HepG2 (cell line): ENCODE measurements around the gene CCDC57. TPM values are rescaled to one million over a fixed set of nuclear protein-coding genes. Genes with fewer than 3 reads are reported as not detected.

ENCODE experiments used
- ADNP ChIP-seq: sonication (generic); formaldehyde crosslinking; IDR thresholded peaks from 2 replicates; pipeline ENCODE4 v1.4.0; 2020; ENCODE audit warnings: missing genetic modification reagents
- IRF2 ChIP-seq: IDR thresholded peaks from 2 replicates; pipeline ENCODE4 v1.6.1; 2018; ENCODE audit warnings: missing genetic modification reagents, missing compliant biosample characterization
- MAFG ChIP-seq: sonication (generic); formaldehyde crosslinking; IDR thresholded peaks from 2 replicates; pipeline ENCODE4 v1.5.1; 2020; ENCODE audit warnings: mild to moderate bottlenecking, missing genetic modification reagents
- NR2F1 ChIP-seq, 2 experiments: fragments of 450-650 bp in 1 of 2; formaldehyde crosslinking in 1 of 2; IDR thresholded peaks; 2 replicates each; pipeline versions ENCODE4 v1.5.0 to v1.6.1; 2016 to 2020; ENCODE audit warnings: mild to moderate bottlenecking in 1 of 2, missing compliant biosample characterization in 1 of 2, missing genetic modification reagents in 1 of 2, moderate library complexity in 1 of 2
- NR3C1 ChIP-seq: sonication (generic); formaldehyde crosslinking; IDR thresholded peaks from 2 replicates; pipeline ENCODE4 v1.4.0; 2020; ENCODE audit warnings: missing genetic modification reagents
- PHF5A ChIP-seq: IDR thresholded peaks from one replicate; pipeline ENCODE4 v1.6.1; 2018; ENCODE audit warnings: low read depth, missing genetic modification reagents; ENCODE audit not compliant: unreplicated experiment
- POLR2A ChIP-seq, 2 experiments: IDR thresholded peaks; 2 replicates each; pipeline ENCODE4 v1.6.1; 2011; ENCODE audit warnings: low read depth in 2 of 2, low read length in 2 of 2, mild to moderate bottlenecking in 1 of 2, moderate library complexity in 1 of 2; ENCODE audit not compliant: insufficient read depth in 1 of 2
- RARA ChIP-seq: IDR thresholded peaks from 2 replicates; pipeline ENCODE4 v1.6.1; 2016; ENCODE audit warnings: missing genetic modification reagents, missing compliant biosample characterization
- TGIF2 ChIP-seq: IDR thresholded peaks from 2 replicates; pipeline ENCODE4 v1.6.1; 2016; ENCODE audit warnings: control low read depth, missing compliant biosample characterization
- ZFP36L1 ChIP-seq: sonication (generic); formaldehyde crosslinking; IDR thresholded peaks from 2 replicates; pipeline ENCODE4 v1.8.0; 2022; ENCODE audit warnings: mild to moderate bottlenecking, missing genetic modification reagents, moderate library complexity
- ZNF143 ChIP-seq: sonication (generic); formaldehyde crosslinking; IDR thresholded peaks from 2 replicates; pipeline ENCODE4 v1.4.0; 2020; ENCODE audit warnings: missing genetic modification reagents
- ZNF607 ChIP-seq: sonication (generic); formaldehyde crosslinking; IDR thresholded peaks from 2 replicates; pipeline ENCODE4 v1.5.1; 2020; ENCODE audit warnings: missing genetic modification reagents, mild to moderate bottlenecking, borderline replicate concordance
- ZNF784 ChIP-seq: sonication (generic); formaldehyde crosslinking; IDR thresholded peaks from 2 replicates; pipeline ENCODE4 v1.5.1; 2020; ENCODE audit warnings: missing genetic modification reagents, mild to moderate bottlenecking, borderline replicate concordance
- ZNF879 ChIP-seq: sonication (generic); formaldehyde crosslinking; IDR thresholded peaks from 2 replicates; pipeline ENCODE4 v1.8.1; 2023; ENCODE audit warnings: missing genetic modification reagents
- polyA plus RNA-seq, 8 experiments: library from polyadenylated mRNA; depleted of rRNA in 3 of 8; stranded (reverse) in 7 of 8; unstranded in 1 of 8; fragments of >200 nt; fragmentation: Illumina TruSeq in 4 of 8; extraction: Trizol in 4 of 8; gene quantifications; 2 replicates each; pipeline versions ENCODE4 v1.2.1 to v1.2.3, GENCODE V29; 2011 to 2016; ENCODE audit warnings: low read depth in 4 of 8, missing spikeins in 1 of 8, mixed read lengths in 1 of 8; ENCODE audit not compliant: insufficient read depth in 1 of 8
- total RNA-seq, 5 experiments: library from RNA; depleted of rRNA; stranded (reverse); fragments of >200 nt; fragmentation: Illumina TruSeq; extraction: Trizol; gene quantifications; 2 replicates each; pipeline ENCODE4 v1.2.3, GENCODE V29; 2016; ENCODE audit warnings: low read depth in 1 of 5
- TF ChIP-seq, protein P1 (sequence below): sonication (generic); formaldehyde crosslinking; IDR thresholded peaks from 2 replicates; pipeline ENCODE4 v1.4.0; 2020; ENCODE audit warnings: missing genetic modification reagents
- TF ChIP-seq, protein P2 (sequence below): sonication (generic); formaldehyde crosslinking; IDR thresholded peaks from 2 replicates; pipeline ENCODE4 v1.5.0; 2020; ENCODE audit warnings: missing genetic modification reagents, mild to moderate bottlenecking, borderline replicate concordance
- TF ChIP-seq, protein P3 (sequence below): IDR thresholded peaks from 2 replicates; pipeline ENCODE4 v1.6.1; 2016; ENCODE audit warnings: missing compliant biosample characterization, missing genetic modification reagents, borderline replicate concordance
- TF ChIP-seq, protein P4 (sequence below): sonication (generic); formaldehyde crosslinking; IDR thresholded peaks from 2 replicates; pipeline ENCODE4 v1.5.1; 2020; ENCODE audit warnings: mild to moderate bottlenecking, missing genetic modification reagents, moderate library complexity

The CCDC57 gene
- total and polyA plus RNA-seq, 2 of the 13 experiments (the other 11 are each of a cell fraction or from before 2014, with no cell fraction given), result 59.3 to 59.9 TPM

DNA sequence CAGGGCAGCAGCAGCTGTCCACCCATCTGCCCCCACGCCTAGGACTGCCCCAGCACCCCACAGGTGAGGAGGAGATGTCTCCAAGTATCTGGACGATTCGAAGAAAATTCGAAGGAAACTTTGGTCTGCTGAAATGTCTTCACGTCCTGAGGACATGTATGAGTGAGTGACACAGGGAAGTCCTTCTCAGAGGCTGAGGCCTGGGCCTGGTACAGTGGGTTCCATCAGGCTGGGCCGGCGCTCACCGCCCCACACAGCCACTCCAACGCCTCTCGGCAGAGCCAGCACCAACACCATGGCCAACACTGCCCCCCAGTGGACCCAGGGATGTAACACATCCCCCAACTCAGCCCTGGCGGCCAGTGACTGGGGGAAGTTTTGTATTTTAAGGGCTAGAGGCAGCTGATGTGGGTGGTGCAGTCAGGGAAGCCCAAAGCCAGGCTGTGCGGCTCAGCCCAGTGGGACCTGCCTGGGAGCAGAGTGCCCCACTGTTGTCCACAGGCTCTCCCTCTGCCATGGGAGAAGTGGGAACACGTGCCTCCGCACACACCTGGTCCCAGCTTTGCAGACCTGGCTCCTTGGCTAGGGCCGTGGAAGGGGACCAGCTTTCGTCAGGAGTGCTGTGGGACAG, 58.8 kb downstream of the CCDC57 start (continued):
- TF ChIP-seq MAFG (CRISPR knock-in tag), result no peak
- TF ChIP-seq, protein P1, sequence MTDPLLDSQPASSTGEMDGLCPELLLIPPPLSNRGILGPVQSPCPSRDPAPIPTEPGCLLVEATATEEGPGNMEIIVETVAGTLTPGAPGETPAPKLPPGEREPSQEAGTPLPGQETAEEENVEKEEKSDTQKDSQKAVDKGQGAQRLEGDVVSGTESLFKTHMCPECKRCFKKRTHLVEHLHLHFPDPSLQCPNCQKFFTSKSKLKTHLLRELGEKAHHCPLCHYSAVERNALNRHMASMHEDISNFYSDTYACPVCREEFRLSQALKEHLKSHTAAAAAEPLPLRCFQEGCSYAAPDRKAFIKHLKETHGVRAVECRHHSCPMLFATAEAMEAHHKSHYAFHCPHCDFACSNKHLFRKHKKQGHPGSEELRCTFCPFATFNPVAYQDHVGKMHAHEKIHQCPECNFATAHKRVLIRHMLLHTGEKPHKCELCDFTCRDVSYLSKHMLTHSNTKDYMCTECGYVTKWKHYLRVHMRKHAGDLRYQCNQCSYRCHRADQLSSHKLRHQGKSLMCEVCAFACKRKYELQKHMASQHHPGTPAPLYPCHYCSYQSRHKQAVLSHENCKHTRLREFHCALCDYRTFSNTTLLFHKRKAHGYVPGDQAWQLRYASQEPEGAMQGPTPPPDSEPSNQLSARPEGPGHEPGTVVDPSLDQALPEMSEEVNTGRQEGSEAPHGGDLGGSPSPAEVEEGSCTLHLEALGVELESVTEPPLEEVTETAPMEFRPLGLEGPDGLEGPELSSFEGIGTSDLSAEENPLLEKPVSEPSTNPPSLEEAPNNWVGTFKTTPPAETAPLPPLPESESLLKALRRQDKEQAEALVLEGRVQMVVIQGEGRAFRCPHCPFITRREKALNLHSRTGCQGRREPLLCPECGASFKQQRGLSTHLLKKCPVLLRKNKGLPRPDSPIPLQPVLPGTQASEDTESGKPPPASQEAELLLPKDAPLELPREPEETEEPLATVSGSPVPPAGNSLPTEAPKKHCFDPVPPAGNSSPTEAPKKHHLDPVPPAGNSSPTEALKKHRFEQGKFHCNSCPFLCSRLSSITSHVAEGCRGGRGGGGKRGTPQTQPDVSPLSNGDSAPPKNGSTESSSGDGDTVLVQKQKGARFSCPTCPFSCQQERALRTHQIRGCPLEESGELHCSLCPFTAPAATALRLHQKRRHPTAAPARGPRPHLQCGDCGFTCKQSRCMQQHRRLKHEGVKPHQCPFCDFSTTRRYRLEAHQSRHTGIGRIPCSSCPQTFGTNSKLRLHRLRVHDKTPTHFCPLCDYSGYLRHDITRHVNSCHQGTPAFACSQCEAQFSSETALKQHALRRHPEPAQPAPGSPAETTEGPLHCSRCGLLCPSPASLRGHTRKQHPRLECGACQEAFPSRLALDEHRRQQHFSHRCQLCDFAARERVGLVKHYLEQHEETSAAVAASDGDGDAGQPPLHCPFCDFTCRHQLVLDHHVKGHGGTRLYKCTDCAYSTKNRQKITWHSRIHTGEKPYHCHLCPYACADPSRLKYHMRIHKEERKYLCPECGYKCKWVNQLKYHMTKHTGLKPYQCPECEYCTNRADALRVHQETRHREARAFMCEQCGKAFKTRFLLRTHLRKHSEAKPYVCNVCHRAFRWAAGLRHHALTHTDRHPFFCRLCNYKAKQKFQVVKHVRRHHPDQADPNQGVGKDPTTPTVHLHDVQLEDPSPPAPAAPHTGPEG, result no peak
- no peak for TF ChIP-seq ADNP (CRISPR knock-in tag)
- no peak for TF ChIP-seq ZNF784
- TF ChIP-seq NR3C1 (CRISPR knock-in tag), result no peak
- TF ChIP-seq IRF2 (CRISPR knock-in tag), result peak; percentile 75; the same call in 1 of the 2 replicates
- TF ChIP-seq ZNF879 (CRISPR knock-in tag), result no peak
- TF ChIP-seq, protein P2, sequence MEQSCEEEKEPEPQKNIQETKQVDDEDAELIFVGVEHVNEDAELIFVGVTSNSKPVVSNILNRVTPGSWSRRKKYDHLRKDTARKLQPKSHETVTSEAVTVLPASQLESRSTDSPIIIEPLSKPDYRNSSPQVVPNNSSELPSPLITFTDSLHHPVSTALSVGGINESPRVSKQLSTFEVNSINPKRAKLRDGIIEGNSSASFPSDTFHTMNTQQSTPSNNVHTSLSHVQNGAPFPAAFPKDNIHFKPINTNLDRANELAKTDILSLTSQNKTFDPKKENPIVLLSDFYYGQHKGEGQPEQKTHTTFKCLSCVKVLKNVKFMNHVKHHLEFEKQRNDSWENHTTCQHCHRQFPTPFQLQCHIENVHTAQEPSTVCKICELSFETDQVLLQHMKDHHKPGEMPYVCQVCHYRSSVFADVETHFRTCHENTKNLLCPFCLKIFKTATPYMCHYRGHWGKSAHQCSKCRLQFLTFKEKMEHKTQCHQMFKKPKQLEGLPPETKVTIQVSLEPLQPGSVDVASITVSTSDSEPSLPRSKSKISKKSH (CRISPR knock-in tag), result peak; percentile 73; the same call in 1 of the 2 replicates
- no peak for TF ChIP-seq ZFP36L1 (CRISPR knock-in tag)
- TF ChIP-seq, protein P3, sequence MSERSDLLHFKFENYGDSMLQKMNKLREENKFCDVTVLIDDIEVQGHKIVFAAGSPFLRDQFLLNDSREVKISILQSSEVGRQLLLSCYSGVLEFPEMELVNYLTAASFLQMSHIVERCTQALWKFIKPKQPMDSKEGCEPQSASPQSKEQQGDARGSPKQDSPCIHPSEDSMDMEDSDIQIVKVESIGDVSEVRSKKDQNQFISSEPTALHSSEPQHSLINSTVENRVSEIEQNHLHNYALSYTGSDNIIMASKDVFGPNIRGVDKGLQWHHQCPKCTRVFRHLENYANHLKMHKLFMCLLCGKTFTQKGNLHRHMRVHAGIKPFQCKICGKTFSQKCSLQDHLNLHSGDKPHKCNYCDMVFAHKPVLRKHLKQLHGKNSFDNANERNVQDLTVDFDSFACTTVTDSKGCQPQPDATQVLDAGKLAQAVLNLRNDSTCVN (CRISPR knock-in tag), result 0 out of 2 replicates have a peak, but pooled peaks have one; percentile 78
- no peak for TF ChIP-seq NR2F1 (CRISPR knock-in tag; IDR thresholded peaks at IDR 0.05)
- TF ChIP-seq, protein P4, sequence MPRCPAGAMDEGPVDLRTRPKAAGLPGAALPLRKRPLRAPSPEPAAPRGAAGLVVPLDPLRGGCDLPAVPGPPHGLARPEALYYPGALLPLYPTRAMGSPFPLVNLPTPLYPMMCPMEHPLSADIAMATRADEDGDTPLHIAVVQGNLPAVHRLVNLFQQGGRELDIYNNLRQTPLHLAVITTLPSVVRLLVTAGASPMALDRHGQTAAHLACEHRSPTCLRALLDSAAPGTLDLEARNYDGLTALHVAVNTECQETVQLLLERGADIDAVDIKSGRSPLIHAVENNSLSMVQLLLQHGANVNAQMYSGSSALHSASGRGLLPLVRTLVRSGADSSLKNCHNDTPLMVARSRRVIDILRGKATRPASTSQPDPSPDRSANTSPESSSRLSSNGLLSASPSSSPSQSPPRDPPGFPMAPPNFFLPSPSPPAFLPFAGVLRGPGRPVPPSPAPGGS (CRISPR knock-in tag), result no peak
- no peak for TF ChIP-seq RARA (CRISPR knock-in tag)
- TF ChIP-seq ZNF607 (CRISPR knock-in tag), result no peak
- TF ChIP-seq PHF5A, result peak; percentile 70
- no peak for TF ChIP-seq TGIF2 (CRISPR knock-in tag)
- TF ChIP-seq POLR2A (IDR thresholded peaks at IDR 0.05; ENCODE audit: insufficient read depth in 1 of 2, low read depth in 2 of 2, low read length in 2 of 2), result no peak
- TF ChIP-seq ZNF143, result no peak
